ENCODE measurements around the gene CYP39A1. TPM values are rescaled to one million over a fixed set of nuclear protein-coding genes. Genes with fewer than 3 reads are reported as not detected.

Gene CYP39A1
- total and polyA plus RNA-seq, 2 of the 13 experiments (the other 11 are each of a cell fraction or from before 2014, with no cell fraction given): 0.13 TPM; not detected in 1

DNA sequence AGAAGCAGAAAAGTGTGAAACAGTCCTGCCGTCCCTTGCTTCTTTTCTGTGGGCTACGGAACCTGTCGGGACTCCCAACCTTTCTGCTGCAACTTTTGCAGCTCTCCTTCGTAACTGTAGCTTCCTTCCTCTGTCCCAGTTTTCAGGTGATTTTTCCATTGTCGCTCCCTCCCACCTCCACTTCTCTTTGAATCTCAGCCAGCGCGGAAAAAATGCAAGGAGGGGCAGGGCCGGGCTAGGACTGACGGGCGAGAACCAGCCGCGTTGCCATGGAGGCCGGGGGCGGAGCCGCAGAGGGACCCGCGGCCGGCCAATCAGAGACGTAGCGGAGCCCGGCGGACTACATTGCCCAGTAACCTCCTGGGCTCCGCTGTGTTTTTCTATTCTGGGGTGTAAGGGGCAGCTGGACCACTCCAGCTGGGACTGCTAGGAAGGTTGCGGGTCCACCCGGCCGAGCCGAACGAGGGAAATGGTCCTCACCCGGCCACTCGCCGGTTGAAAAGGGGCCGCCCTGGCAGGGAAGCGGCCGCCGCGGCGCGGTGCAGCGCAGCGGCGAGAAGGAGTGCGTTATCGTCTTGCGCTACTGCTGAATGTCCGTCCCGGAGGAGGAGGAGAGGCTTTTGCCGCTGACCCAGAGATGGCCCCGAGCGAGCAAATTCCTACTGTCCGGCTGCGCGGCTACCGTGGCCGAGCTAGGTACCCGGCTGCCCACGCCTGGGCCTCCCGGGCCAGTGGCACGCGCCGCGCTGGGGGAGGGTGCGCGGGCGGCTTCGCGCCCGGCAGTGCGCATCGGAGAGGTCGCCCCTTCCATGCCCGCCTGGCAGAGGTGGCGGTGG is at the start of gene CYP39A1, which contains the start of gene SLC25A27 (continued):
- TF ChIP-seq ZNF33A (CRISPR knock-in tag; IDR thresholded peaks at IDR 0.05; ENCODE audit: borderline replicate concordance) (no peak), ZNF274 (CRISPR knock-in tag; IDR thresholded peaks at IDR 0.05) (peak; percentile 18; the same call in 1 of the 2 replicates), PHF8 (CRISPR knock-in tag; IDR thresholded peaks at IDR 0.05) (peak; percentile 56), MED13 (CRISPR knock-in tag; IDR thresholded peaks at IDR 0.05) (no peak), SP1 (IDR thresholded peaks at IDR 0.05) (no peak), SP1 (CRISPR knock-in tag; IDR thresholded peaks at IDR 0.05) (0 out of 2 replicates have a peak, but pooled peaks have one; percentile 47), ZNF619 (CRISPR knock-in tag; IDR thresholded peaks at IDR 0.05) (no peak; the same call in 1 of the 2 replicates), HES4 (CRISPR knock-in tag; IDR thresholded peaks at IDR 0.05; ENCODE audit: borderline replicate concordance) (no peak), ZBTB42 (CRISPR knock-in tag; IDR thresholded peaks at IDR 0.05) (no peak), ZEB1 (IDR thresholded peaks at IDR 0.05; ENCODE audit: insufficient replicate concordance, low read depth) (no peak), PITX1 (CRISPR knock-in tag; IDR thresholded peaks at IDR 0.05) (0 out of 2 replicates have a peak, but pooled peaks have one; percentile 25), ZNF30 (CRISPR knock-in tag; IDR thresholded peaks at IDR 0.05) (no peak), RXRB (CRISPR knock-in tag; IDR thresholded peaks at IDR 0.05; ENCODE audit: borderline replicate concordance) (no peak), CAMTA2 (CRISPR knock-in tag; IDR thresholded peaks at IDR 0.05; ENCODE audit: borderline replicate concordance) (no peak), ZNF7 (CRISPR knock-in tag; IDR thresholded peaks at IDR 0.05) (no peak), KDM5A (IDR thresholded peaks at IDR 0.05; ENCODE audit: borderline replicate concordance, low read length) (no peak), ZNF263 (CRISPR knock-in tag; IDR thresholded peaks at IDR 0.05) (no peak), SSRP1 (CRISPR knock-in tag; IDR thresholded peaks at IDR 0.05) (no peak), MXI1 (IDR thresholded peaks at IDR 0.05; ENCODE audit: borderline replicate concordance, low read depth, low read length) (no peak; the same call in 2 of the 3 replicates), NR1H2 (CRISPR knock-in tag; IDR thresholded peaks at IDR 0.05; ENCODE audit: borderline replicate concordance, low read depth) (no peak), CHCHD3 (CRISPR knock-in tag; IDR thresholded peaks at IDR 0.05) (0 out of 2 replicates have a peak, but pooled peaks have one; percentile 30), CENPX (CRISPR knock-in tag; IDR thresholded peaks at IDR 0.05) (no peak)
- TF ChIP-seq, protein P1, sequence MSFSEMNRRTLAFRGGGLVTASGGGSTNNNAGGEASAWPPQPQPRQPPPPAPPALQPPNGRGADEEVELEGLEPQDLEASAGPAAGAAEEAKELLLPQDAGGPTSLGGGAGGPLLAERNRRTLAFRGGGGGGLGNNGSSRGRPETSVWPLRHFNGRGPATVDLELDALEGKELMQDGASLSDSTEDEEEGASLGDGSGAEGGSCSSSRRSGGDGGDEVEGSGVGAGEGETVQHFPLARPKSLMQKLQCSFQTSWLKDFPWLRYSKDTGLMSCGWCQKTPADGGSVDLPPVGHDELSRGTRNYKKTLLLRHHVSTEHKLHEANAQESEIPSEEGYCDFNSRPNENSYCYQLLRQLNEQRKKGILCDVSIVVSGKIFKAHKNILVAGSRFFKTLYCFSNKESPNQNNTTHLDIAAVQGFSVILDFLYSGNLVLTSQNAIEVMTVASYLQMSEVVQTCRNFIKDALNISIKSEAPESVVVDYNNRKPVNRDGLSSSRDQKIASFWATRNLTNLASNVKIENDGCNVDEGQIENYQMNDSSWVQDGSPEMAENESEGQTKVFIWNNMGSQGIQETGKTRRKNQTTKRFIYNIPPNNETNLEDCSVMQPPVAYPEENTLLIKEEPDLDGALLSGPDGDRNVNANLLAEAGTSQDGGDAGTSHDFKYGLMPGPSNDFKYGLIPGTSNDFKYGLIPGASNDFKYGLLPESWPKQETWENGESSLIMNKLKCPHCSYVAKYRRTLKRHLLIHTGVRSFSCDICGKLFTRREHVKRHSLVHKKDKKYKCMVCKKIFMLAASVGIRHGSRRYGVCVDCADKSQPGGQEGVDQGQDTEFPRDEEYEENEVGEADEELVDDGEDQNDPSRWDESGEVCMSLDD (CRISPR knock-in tag; IDR thresholded peaks at IDR 0.05; ENCODE audit: borderline replicate concordance): no peak
- TF ChIP-seq, protein P2, sequence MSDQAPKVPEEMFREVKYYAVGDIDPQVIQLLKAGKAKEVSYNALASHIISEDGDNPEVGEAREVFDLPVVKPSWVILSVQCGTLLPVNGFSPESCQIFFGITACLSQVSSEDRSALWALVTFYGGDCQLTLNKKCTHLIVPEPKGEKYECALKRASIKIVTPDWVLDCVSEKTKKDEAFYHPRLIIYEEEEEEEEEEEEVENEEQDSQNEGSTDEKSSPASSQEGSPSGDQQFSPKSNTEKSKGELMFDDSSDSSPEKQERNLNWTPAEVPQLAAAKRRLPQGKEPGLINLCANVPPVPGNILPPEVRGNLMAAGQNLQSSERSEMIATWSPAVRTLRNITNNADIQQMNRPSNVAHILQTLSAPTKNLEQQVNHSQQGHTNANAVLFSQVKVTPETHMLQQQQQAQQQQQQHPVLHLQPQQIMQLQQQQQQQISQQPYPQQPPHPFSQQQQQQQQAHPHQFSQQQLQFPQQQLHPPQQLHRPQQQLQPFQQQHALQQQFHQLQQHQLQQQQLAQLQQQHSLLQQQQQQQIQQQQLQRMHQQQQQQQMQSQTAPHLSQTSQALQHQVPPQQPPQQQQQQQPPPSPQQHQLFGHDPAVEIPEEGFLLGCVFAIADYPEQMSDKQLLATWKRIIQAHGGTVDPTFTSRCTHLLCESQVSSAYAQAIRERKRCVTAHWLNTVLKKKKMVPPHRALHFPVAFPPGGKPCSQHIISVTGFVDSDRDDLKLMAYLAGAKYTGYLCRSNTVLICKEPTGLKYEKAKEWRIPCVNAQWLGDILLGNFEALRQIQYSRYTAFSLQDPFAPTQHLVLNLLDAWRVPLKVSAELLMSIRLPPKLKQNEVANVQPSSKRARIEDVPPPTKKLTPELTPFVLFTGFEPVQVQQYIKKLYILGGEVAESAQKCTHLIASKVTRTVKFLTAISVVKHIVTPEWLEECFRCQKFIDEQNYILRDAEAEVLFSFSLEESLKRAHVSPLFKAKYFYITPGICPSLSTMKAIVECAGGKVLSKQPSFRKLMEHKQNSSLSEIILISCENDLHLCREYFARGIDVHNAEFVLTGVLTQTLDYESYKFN (CRISPR knock-in tag; conservative IDR thresholded peaks at IDR 0.05): 0 out of 2 replicates have a peak, but pooled peaks have one; percentile 11

Data from HepG2 (cell line).